H4 (cell line): ENCODE data around the gene ACOX3. TPM values are rescaled to one million over a fixed set of nuclear protein-coding genes. Genes with fewer than 3 reads are reported as not detected.

Experiments
- DNase-seq: peaks from one replicate; pipeline ENCODE4 v3.0.0-alpha.2; 2015; ENCODE audit warnings: low spot score
- total RNA-seq: library from RNA; depleted of rRNA; stranded (reverse); fragments of >200 nt; shearing (Covaris generic); gene quantifications from 2 replicates; pipeline ENCODE4 v1.2.3, GENCODE V29; 2014

ACOX3 gene
- total RNA-seq, 1 experiment from 2014 or later = 23.4 TPM

DNA sequence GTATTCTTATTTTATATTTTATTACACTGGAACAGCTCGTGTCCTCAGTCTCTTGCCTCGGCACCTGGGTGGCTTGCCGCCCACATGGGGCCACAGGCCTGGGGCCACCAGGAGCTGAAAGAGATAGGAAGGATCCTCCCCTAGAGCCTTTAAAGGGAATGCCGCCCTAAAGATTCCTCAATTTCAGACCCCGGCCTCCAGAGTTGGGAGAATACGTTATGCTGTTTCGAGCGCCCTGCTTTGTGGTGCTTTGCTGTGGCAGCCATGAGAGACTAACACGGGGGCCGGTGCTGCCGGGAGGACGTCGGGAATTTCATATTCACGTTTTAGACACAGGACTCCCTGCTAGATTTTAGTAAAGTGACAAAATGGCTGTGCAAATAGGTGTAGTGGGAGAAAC is 33.2 kb downstream of the ACOX3 start:
- no peak for DNase-seq

DNA sequence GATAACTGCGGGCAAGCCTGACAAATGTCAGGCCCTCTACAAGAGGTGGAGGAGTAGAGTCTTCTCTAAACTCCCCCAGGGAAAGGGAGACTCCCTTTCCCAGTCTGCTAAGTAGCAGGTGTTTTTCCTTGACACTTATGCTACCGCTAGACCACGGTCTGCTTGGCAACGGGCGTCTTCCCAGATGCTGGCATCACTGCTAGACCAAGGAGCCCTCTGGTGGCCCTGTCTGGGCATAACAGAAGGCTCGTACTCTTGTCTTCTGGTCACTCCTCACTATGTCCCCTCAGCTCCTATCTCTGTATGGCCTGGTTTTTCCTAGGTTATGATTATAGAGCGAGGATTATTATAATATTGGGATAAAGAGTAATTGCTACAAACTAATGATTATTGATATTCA is 33.6 kb downstream of the ACOX3 start:
- DNase-seq = peak; percentile 40

DNA sequence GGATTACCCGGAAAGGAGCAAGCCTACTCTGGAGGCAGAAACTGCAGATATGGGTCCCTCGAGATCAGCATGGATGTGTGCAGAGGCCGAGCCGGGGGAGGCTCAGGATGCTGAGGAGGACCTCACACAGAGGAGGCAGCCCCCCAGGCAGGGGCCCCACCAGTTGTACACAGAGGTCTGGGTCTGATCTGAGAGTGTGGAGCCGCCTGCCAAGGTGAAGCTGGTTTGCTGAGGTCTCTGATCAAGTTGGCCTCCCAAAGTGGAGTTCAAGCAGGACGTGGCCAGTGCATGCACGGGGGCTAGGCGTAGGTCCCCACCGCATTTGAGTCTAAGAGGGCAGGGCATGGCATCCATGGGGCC is 35.0 kb downstream of the ACOX3 start:
- DNase-seq = no peak

DNA sequence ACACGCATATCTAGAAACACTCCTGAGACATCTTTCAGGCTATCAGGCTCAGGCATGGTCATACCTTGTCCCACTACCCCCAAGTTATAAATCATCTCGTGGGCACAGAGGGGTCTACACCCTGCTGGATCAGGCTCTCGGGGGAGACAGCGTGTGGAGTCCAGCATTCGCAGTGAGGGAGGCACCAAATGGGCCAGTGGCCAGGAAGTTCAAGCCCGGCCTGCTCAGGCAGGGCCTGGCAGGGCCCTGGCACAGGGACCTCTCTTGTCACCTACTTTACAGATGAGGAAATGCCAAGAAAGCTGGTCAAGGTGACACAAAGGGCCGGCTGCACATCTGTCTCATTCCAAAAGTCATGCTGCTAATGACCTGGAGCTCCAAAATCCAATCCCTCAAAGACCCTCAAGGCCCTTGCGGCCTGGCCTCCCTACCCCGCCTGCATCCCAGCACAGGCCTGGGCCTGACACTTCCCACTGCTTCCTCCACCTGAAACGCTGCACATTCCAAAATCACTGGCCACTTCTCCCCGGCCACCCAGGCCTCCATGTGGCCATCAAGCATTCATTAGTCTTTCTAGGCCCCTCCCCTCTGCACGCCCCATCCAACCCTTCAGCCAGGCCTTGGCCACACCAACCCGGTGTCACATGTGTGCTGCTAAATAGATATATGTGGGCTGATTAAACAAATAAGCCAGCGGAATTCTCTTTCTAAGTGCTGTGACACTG is 35.6 kb downstream of the ACOX3 start:
- no peak for DNase-seq

DNA sequence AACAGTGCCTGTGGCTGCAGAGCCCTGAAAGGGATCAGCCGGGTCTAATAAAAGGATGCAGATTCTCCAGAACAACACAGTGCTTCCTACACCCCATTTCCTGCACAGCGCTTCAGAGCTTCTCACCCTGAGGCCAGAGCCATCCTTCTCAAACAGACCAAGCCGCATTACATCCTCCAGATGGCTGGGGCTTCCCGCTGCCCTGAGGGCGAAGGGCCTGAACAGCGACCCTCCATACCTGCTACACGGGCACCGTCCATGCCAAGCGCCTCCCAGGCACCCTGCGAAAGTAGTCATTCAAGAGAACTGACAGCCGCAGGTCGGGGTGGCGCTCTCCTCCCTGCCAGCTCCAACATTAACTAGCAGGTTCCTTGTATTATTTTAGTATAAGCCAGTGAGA is 36.5 kb downstream of the ACOX3 start:
- no peak for DNase-seq

DNA sequence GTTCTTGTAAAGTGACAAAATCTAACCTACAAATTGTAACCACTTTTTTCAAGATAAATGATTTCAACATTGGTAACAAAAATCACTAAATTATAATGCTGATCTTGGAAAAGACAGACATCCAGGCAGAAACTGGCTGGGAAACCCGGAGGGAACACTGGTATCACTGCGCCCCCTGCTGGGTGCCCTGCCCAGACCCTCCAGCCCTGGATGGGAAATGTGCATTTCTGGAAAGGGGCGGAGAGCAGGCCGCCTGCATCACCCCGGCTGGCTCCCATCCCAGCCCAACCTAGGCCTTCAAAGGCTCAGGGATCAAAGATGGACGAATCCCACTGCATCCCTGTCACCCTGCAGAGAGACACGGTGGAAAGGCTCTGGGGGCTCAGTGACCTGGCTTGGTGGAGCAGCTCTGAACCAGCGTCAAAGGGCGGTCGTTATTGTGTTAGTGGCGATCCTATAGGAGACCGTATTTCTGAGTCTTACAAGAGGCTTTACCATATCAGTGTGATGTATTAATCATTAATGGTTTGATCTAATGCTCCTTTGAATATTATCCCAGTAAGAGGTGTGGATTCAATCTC is 37.3 kb downstream of the ACOX3 start:
- DNase-seq = peak; percentile 74

DNA sequence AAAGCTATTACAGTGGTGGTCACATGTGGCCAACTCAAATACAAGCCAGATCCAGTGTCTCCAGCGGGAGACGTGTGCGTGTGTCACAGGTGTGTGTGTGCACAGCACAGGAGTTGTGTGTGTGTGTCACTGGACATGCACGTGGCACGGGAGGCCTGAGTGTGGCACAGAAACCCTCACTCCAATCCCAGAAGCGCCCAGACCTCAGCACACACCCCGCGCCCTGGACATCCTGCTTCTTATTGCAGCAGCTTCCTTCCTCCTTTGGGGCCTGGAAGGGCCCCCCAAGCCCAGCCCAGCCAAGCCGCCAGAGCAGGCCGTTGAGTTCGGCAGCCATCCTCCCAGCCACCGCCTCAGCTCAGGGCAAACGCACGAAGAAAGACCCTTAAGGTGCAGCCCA is 37.9 kb downstream of the ACOX3 start:
- no peak for DNase-seq

DNA sequence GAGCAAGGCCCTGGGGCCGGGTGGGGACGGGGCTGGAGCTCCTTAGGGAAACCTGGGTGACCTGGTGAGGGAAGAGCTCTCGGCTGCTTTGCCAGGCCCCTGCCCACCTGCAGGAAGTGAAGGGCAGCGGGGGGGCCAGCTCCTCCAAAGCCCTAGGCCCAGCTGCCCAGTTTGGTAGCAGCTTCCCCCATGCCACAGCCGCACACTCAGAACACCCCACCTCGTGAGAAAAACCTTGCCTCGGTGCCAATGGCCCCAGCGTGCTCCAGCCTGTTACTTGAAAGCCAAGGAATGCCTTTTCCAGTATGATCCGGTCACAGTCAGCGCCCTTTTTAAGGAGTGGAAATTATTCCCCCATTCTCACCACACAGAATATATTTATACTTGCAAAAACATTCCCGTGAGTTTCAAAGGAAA is 38.3 kb downstream of the ACOX3 start:
- no peak for DNase-seq

DNA sequence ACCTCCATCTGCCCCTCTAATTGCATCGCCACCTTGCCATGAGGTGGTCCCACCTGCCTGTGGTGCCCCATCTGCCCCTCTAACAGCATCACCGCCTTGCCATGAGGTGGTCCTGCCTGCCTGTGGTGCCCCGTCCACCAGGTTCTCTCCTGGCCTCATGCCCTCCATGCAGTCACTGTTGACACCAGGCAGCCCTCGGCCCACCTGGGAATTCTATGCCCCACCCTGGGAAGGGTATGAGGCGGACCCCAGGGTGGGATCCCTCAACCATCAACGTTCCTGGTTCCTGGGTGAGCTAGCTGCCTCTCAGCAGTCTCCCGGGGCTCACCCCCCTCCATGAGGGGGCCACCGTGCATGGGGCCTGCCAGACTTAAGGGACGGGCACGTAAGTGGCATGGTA is 38.9 kb downstream of the ACOX3 start:
- DNase-seq = no peak

DNA sequence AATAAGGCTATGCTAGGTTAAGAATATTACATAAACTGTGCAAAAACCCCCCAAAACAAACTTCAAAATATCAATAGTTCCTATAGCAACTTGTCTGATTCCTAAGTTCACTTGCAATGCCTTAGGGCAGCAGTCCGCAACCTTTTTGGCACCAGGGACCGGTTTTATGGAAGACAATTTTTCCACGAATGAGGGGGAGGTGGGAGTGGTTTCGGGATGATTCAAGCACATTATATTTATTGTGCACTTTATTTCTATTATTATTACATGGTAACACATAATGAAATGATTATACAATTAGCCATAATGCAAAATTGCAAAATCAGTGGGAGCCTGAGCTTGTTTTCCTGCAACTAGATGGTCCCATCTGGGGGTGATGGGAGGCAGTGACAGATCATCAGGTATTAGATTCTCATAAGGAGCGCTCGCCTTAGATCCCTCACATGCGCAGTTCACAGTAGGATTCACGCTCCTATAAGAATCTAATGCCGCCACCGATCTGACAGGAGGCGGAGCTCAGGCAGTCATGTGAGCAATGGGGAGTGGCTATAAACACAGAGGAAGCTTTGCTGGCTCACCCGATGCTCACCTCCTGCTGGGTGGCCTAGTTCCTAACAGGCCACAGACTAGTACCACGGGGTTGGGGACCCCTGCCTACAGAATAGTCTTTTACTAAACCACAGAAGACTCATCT is 39.7 kb downstream of the ACOX3 start:
- no peak for DNase-seq

DNA sequence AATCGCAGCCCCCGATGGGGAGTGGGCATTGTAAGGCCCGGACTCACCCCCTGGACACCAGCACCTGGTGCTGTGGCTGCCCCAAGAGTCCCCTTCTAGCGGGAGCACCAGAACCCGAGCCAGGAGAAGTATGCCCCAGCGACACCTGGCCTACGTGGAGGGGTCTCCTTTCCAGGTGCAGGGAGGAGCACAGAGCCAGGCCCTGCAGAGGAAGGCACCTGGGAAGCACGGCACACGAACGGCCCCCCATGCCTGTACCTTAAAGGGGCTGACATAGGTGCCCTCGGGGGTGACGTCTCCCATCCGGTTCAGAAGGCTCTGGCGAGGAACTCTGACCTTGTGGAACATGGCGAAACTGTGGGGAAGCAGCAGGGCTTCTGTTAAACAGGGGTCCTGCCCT is 41.2 kb downstream of the ACOX3 start:
- DNase-seq = no peak

DNA sequence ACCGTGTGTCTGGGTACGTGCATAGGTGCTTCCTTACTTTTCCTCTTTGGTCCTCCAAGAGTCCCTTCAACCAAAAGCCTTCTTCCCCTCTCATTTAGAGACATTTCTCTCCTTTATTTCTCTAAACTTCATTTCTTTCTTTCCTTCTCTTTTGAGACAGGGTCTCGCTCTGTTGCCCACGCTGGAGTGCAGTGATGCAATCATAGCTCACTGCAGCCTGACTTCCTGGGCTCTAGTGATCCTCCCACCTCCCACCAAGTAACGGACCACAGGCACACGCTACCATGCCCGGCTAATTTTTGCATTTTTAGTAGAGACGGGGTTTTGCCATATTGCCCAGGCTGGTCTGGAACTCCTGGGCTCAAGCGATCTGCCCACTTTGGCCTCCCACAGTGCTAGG is 42.2 kb downstream of the ACOX3 start:
- DNase-seq = no peak

DNA sequence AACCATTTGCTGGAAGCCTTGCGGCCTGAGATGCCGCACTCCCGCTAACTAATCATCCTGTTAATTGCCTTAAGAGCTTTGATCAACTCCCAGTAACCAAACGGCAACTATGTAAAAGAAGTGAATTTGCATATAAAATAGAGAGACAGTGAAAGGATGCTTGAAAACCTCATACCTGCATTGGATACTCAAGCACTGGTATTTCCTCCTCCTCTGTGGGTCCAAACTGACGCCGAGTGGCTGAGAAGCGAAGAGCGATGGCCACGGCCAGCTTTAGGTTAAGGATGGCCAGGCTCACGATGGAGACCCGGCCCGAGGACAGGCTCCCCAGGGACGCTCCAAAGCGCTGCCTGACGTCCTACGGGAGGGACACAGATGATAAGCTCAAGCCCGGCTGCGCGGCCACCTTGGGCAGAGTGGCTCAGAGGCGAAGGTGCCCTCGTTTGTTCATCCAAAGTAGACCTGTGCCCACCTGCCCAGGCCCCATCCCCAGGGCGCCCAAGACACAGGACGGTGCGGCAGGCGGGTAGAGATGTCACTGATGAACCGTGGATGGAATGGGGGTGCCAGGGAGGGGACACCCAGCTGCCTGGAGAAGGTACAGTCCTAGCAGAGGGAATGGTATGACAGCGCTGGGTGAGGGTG is 43.6 kb downstream of the ACOX3 start:
- DNase-seq = no peak

DNA sequence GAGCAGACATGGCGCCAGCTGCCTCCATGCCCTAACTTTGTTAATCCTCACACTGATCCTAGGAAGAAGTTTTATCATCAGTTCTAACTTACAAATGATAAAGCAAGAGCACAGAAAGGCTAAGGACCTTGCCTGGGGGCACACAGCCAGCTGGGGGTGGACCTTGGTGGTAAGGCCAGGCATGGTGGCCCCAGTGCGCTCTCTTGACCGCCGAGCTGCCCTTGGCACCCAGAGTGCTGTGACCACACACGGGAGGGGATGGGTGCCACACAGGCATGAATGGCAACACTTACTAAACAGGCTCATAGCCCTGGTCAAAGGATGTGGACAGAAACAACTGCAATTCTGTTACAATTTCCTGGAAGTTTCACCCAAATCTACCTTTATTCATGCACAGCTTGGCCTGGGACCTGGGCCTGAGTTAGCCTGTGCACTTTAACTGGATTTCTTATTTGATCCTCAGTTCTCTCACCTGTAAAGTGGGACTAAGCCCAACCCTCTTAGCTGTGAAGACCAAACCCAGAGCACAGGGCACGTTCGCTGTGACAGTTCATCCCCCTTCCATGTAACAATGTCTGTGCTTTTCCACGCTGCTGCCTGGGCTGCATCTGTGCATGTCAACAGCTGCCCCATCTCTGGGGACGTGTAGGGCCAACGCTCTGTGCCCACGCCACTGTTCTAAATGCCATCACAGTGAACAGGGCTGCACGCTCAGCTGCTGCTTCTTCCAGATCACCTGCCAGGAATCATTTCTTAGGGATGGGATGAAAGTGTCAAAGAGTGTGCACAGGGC is 44.8 kb downstream of the ACOX3 start:
- no peak for DNase-seq

DNA sequence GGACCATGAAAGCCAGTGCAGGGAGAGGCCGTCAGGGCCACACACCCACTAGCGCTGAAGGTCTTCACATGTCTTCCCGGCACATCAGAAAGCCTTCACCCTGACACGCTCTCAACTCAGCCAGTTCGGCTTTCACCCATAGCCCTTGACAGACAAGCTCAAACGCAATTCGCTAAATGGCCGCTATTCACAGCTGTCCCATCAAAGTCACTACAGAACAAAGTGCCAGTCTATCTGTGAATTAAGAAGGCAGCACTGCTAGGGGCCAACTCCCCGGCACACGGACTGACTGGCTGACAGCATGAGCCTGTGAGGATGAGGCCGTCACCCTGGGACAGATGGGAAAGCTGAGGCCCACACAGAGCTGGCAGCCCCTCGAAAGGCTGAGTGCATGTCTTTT is 45.7 kb downstream of the ACOX3 start:
- DNase-seq = no peak

DNA sequence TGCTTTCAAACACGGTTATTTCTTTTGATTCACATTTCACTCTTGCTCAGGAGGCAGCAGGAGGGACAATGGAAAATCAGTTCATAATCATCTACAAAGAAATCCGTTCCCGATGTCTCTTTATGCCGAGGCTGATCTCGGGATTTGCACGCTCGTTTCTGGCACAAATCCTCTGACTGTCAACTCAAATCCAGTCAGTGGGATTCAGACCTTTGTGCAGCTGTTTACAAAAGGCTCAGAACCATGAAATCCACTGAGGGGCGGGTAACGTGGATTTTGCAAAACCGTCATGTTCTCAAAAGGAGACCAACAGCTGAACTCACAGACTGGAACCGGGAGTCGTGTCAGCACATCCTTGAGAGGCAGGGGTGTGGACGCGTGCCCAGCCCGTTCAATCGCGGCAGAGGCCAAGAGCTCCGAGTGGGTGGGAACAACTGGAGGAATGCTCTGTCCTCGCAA is 46.4 kb downstream of the ACOX3 start:
- no peak for DNase-seq

DNA sequence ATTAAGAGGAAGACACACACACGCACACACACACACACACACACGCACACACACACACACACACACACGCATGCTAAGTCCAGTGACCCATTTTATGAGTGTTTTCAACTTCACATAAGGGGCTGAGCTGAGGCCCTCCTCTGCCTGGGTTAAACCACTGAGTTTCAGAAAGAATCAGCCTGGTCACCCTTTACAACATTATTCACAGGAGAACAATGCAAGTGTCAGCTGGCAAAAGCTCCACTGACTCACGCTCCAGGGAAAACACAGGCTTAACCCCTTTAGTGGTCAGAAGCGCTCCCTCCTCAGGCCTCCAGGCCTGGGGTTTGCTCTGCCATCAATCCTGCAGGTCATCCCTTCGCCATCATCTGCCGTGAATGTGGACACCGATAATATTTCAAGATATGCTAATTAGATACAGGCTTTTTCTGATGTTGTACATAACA is 46.9 kb downstream of the ACOX3 start:
- DNase-seq = peak; percentile 75

DNA sequence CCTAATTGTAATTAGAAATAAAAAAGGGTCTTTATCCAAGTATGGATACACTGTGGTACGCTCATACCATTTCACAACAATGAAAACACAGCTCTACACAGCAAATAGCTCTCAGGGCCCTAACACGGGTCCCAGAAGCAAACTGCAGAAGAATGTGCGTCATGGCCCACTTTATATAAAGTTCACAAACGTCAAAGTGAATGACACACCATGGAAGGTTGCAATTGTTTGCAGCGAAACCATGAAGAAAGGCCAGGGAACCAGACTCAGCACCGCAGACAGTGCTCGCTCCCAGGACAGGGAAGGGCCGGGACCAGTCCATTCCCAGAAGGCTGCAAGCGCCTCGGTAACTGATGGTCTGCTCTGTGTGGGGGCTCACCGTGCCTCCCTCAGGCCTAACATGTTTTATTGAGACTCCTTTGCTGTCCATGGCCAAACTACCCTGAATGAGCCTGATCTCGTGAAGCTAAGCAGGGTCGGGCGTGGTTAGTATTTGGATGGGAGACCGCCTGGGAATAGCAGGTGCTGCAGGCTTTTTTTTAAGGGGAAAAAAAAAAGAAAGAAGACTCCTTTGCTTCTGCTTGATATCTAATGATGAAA is 47.8 kb downstream of the ACOX3 start:
- no peak for DNase-seq

DNA sequence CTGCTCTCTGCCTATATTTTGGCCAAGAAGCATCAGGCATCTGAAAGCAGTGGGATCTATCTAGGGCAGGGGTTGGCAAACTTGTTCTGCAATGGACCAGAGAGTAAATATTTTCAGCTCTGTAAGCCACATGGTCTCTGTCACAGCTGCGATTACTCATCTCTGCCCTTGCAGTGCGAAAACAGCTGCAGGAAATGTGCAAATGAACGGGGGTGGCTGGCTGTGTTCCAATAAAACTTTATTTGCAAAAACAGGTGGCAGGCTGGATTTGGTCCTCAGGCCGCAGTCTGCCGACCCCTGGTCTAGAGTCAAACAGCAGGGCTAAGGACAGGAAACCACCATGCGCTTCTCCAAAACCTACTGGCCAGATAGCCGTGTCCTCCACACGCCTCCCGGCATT is 48.6 kb downstream of the ACOX3 start:
- DNase-seq = no peak

DNA sequence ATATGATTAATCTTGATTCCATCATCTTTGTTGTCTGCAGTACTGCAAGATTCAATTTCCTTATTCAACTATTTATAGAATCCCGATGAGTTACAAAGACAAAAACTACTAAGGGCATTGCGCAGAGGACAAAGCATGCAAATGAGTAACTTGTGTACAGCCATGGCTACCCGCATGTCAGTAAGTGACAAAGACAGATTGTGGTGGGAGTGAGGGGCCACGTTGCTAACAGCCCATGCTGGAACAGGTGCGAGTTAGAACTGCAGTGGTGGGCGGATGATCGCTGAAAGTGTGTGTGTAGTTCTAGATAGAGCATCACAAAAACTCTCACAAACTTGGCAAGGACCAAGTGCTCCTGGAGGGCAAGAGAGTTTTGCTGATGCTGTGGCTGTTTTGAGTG is 49.5 kb downstream of the ACOX3 start:
- no peak for DNase-seq

DNA sequence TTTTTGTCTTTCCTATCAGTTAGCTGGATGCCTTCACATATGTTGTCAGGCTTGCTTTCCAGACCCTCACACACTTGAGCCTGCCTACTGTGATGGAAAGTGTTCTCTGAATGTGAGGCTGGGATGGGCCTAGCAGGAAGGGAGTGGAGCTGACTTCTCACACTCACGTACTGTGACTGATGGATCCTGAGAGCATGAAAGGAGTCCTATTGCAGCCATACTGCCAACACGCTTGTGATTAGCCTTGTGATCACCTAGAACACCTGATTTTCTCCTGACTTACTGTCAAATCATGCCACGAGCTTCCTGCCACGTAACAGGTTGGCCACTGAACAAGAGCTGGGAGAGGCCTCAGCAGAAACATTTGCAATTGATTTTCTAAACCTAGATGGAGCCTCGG is 49.9 kb downstream of the ACOX3 start:
- no peak for DNase-seq

DNA sequence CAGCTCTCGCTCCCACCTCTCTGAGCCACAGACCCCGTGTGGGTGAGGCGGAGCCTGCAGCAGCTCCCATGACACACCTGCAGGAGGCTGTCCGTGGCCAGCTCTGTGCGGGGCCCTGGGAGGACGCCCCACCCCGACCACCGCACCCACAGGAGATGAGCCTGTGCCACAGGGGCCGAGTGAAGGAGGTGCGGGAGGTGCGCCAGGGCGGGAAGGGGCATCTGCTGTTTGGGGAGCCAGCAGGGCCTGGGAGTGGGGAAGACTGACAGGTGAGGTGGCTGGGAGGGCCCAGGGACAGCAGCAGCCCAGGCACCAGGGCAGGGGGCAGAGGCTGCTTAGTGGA is 52.0 kb downstream of the ACOX3 start:
- DNase-seq = no peak
